HepG2 (cell line): ENCODE data around the gene GEMIN2. TPM values are rescaled to one million over a fixed set of nuclear protein-coding genes. Genes with fewer than 3 reads are reported as not detected.

ENCODE experiments used
- ADNP ChIP-seq: sonication (generic); formaldehyde crosslinking; IDR thresholded peaks from 2 replicates; pipeline ENCODE4 v1.4.0; 2020; ENCODE audit warnings: missing genetic modification reagents
- ELK4 ChIP-seq: sonication (generic); formaldehyde crosslinking; IDR thresholded peaks from 2 replicates; pipeline ENCODE4 v1.9.0; 2021; ENCODE audit warnings: missing genetic modification reagents, borderline replicate concordance
- FOXK1 ChIP-seq: sonication (generic); formaldehyde crosslinking; IDR thresholded peaks from 2 replicates; pipeline ENCODE4 v1.4.0; 2020; ENCODE audit warnings: low read depth, missing genetic modification reagents, borderline replicate concordance
- HNF1A ChIP-seq, 2 experiments: sonication (generic) in 1 of 2; formaldehyde crosslinking in 1 of 2; IDR thresholded peaks; 2 replicates each; pipeline versions ENCODE4 v1.4.0 to v1.6.1; 2016 to 2020; ENCODE audit warnings: borderline replicate concordance in 1 of 2, low read depth in 1 of 2, mild to moderate bottlenecking in 1 of 2, missing genetic modification reagents in 1 of 2
- NBN ChIP-seq: fragments of 450-650 bp; conservative IDR thresholded peaks from 2 replicates; pipeline ENCODE4 v1.6.1; 2017
- RBAK ChIP-seq: sonication (generic); formaldehyde crosslinking; IDR thresholded peaks from 2 replicates; pipeline ENCODE4 v1.5.1; 2020; ENCODE audit warnings: mild to moderate bottlenecking, missing genetic modification reagents
- SALL1 ChIP-seq: sonication (generic); formaldehyde crosslinking; IDR thresholded peaks from 2 replicates; pipeline ENCODE4 v1.8.0; 2022; ENCODE audit warnings: mild to moderate bottlenecking, missing genetic modification reagents
- WIZ ChIP-seq: sonication (generic); formaldehyde crosslinking; IDR thresholded peaks from 2 replicates; pipeline ENCODE4 v1.5.1; 2020; ENCODE audit warnings: mild to moderate bottlenecking, missing genetic modification reagents
- YY1 ChIP-seq: IDR thresholded peaks from 2 replicates; pipeline ENCODE4 v1.6.1; 2011; ENCODE audit warnings: low read length, low read depth, moderate library complexity, mild to moderate bottlenecking; ENCODE audit not compliant: insufficient read depth, insufficient replicate concordance
- ZBTB38 ChIP-seq: sonication (generic); formaldehyde crosslinking; IDR thresholded peaks from 2 replicates; pipeline ENCODE4 v1.5.1; 2020; ENCODE audit warnings: mild to moderate bottlenecking, missing genetic modification reagents
- ZFP1 ChIP-seq: IDR thresholded peaks from 2 replicates; pipeline ENCODE4 v1.6.1; 2016
- ZNF234 ChIP-seq: sonication (generic); formaldehyde crosslinking; conservative IDR thresholded peaks from 2 replicates; pipeline ENCODE4 v1.5.1; 2020; ENCODE audit warnings: mild to moderate bottlenecking, missing genetic modification reagents
- ZNF326 ChIP-seq: sonication (generic); formaldehyde crosslinking; IDR thresholded peaks from 2 replicates; pipeline ENCODE4 v1.4.0; 2020; ENCODE audit warnings: missing genetic modification reagents, borderline replicate concordance
- ZNF337 ChIP-seq: sonication (generic); formaldehyde crosslinking; IDR thresholded peaks from 2 replicates; pipeline ENCODE4 v1.5.1; 2020; ENCODE audit warnings: missing genetic modification reagents, low read depth, mild to moderate bottlenecking, borderline replicate concordance
- ZNF570 ChIP-seq: sonication (generic); formaldehyde crosslinking; IDR thresholded peaks from 2 replicates; pipeline ENCODE4 v1.4.0; 2020; ENCODE audit warnings: mild to moderate bottlenecking, missing genetic modification reagents, borderline replicate concordance
- ZNF629 ChIP-seq: sonication (generic); formaldehyde crosslinking; conservative IDR thresholded peaks from 2 replicates; pipeline ENCODE4 v1.5.0; 2020; ENCODE audit warnings: missing genetic modification reagents
- polyA plus RNA-seq, 8 experiments: library from polyadenylated mRNA; depleted of rRNA in 3 of 8; stranded (reverse) in 7 of 8; unstranded in 1 of 8; fragments of >200 nt; fragmentation: Illumina TruSeq in 4 of 8; extraction: Trizol in 4 of 8; gene quantifications; 2 replicates each; pipeline versions ENCODE4 v1.2.1 to v1.2.3, GENCODE V29; 2011 to 2016; ENCODE audit warnings: low read depth in 4 of 8, missing spikeins in 1 of 8, mixed read lengths in 1 of 8; ENCODE audit not compliant: insufficient read depth in 1 of 8
- total RNA-seq, 5 experiments: library from RNA; depleted of rRNA; stranded (reverse); fragments of >200 nt; fragmentation: Illumina TruSeq; extraction: Trizol; gene quantifications; 2 replicates each; pipeline ENCODE4 v1.2.3, GENCODE V29; 2016; ENCODE audit warnings: low read depth in 1 of 5
- TF ChIP-seq, protein P1 (sequence below): sonication (generic); formaldehyde crosslinking; IDR thresholded peaks from 2 replicates; pipeline ENCODE4 v1.4.0; 2020; ENCODE audit warnings: missing genetic modification reagents

GEMIN2 gene
- total and polyA plus RNA-seq, 2 of the 13 experiments (the other 11 are each of a cell fraction or from before 2014, with no cell fraction given), result 54.8 to 110 TPM

- no peak for TF ChIP-seq ELK4 (CRISPR knock-in tag)
- TF ChIP-seq FOXK1 (CRISPR knock-in tag), result peak; percentile 51; the same call in 1 of the 2 replicates
- 0 out of 2 replicates have a peak, but pooled peaks have one; percentile 56 for TF ChIP-seq ZNF337 (CRISPR knock-in tag)
- no peak for TF ChIP-seq NBN
- TF ChIP-seq, protein P1, sequence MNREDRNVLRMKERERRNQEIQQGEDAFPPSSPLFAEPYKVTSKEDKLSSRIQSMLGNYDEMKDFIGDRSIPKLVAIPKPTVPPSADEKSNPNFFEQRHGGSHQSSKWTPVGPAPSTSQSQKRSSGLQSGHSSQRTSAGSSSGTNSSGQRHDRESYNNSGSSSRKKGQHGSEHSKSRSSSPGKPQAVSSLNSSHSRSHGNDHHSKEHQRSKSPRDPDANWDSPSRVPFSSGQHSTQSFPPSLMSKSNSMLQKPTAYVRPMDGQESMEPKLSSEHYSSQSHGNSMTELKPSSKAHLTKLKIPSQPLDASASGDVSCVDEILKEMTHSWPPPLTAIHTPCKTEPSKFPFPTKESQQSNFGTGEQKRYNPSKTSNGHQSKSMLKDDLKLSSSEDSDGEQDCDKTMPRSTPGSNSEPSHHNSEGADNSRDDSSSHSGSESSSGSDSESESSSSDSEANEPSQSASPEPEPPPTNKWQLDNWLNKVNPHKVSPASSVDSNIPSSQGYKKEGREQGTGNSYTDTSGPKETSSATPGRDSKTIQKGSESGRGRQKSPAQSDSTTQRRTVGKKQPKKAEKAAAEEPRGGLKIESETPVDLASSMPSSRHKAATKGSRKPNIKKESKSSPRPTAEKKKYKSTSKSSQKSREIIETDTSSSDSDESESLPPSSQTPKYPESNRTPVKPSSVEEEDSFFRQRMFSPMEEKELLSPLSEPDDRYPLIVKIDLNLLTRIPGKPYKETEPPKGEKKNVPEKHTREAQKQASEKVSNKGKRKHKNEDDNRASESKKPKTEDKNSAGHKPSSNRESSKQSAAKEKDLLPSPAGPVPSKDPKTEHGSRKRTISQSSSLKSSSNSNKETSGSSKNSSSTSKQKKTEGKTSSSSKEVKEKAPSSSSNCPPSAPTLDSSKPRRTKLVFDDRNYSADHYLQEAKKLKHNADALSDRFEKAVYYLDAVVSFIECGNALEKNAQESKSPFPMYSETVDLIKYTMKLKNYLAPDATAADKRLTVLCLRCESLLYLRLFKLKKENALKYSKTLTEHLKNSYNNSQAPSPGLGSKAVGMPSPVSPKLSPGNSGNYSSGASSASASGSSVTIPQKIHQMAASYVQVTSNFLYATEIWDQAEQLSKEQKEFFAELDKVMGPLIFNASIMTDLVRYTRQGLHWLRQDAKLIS (CRISPR knock-in tag), result peak; percentile 35
- TF ChIP-seq YY1, result no peak
- no peak for TF ChIP-seq ZNF570 (CRISPR knock-in tag)
- TF ChIP-seq SALL1 (CRISPR knock-in tag), result no peak
- TF ChIP-seq ZNF234 (CRISPR knock-in tag), result 0 out of 2 replicates have a peak, but pooled peaks have one; percentile 95
- no peak for TF ChIP-seq HNF1A (IDR thresholded peaks at IDR 0.05; ENCODE audit: low read depth)
- no peak for TF ChIP-seq HNF1A (CRISPR knock-in tag; IDR thresholded peaks at IDR 0.05; ENCODE audit: borderline replicate concordance)
- peak; percentile 80; the same call in 1 of the 2 replicates for TF ChIP-seq RBAK (CRISPR knock-in tag)
- no peak; the same call in 1 of the 2 replicates for TF ChIP-seq ZBTB38 (CRISPR knock-in tag)
- no peak for TF ChIP-seq ZFP1 (CRISPR knock-in tag)
- 0 out of 2 replicates have a peak, but pooled peaks have one; percentile 10 for TF ChIP-seq ZNF629 (CRISPR knock-in tag)
- no peak for TF ChIP-seq ADNP (CRISPR knock-in tag)
- no peak; the same call in 1 of the 2 replicates for TF ChIP-seq ZNF326 (CRISPR knock-in tag)
- TF ChIP-seq WIZ (CRISPR knock-in tag), result peak; percentile 66
Observed at GRCh38 chr14:39175445-39176262, 61.5 kb downstream of the GEMIN2 start (continued).
